Activated CD8-positive, alpha-beta memory T cell treated with anti-CD3 and anti-CD28 coated beads, Interleukin-2, amount 50 U/mL, for 1 hour (primary cell): ENCODE data around the gene LUC7L.
"Not testable (repeated sequence)": the region's sequence is repeated elsewhere in the genome, so short reads cannot be mapped to it uniquely, and the experiment has no call there.

Experiments used
- DNase-seq: peaks from one replicate; pipeline ENCODE4 v3.0.0-alpha.2; 2020; ENCODE audit errors: extremely low read depth

The LUC7L gene

GRCh38 chr16:263182-263774, 34.0 kb upstream of the LUC7L start:
- DNase-seq = no peak

GRCh38 chr16:262121-262745, 33.0 kb upstream of the LUC7L start:
- DNase-seq = no peak

- DNase-seq = no peak
These were observed 31.9 kb upstream of the LUC7L start for GRCh38 chr16:261031-261691.

GRCh38 chr16:260326-260725, 31.1 kb upstream of the LUC7L start:
- no peak for DNase-seq

GRCh38 chr16:259814-260253, 30.6 kb upstream of the LUC7L start:
- DNase-seq = no peak

GRCh38 chr16:259226-259625, 30.0 kb upstream of the LUC7L start:
- no peak for DNase-seq

GRCh38 chr16:258091-258490, 28.8 kb upstream of the LUC7L start:
- DNase-seq = not testable (repeated sequence)

GRCh38 chr16:255183-255582, 25.9 kb upstream of the LUC7L start:
- DNase-seq = no peak

GRCh38 chr16:254461-254860, 25.2 kb upstream of the LUC7L start:
- no peak for DNase-seq

GRCh38 chr16:253833-254232, 24.6 kb upstream of the LUC7L start:
- no peak for DNase-seq

- no peak for DNase-seq
These were observed 23.4 kb upstream of the LUC7L start for GRCh38 chr16:252366-253337.

GRCh38 chr16:249431-249830, 20.2 kb upstream of the LUC7L start:
- no peak for DNase-seq

GRCh38 chr16:247027-247426, 17.8 kb upstream of the LUC7L start:
- no peak for DNase-seq

GRCh38 chr16:245105-245504, 15.9 kb upstream of the LUC7L start:
- DNase-seq = no peak

- no peak for DNase-seq
These were observed 14.1 kb upstream of the LUC7L start for GRCh38 chr16:243348-243747.

GRCh38 chr16:242281-242680, 13.0 kb upstream of the LUC7L start:
- DNase-seq = no peak

GRCh38 chr16:240559-240958, 11.3 kb upstream of the LUC7L start:
- no peak for DNase-seq

- no peak for DNase-seq
These were observed 10.7 kb upstream of the LUC7L start for GRCh38 chr16:239948-240277.

GRCh38 chr16:234468-235305, 5.4 kb upstream of the LUC7L start, which contains the start of gene FAM234A:
Gene FAM234A, plus strand, starts transcription at chr16:234821. Its CDS starts 19,593 bp downstream, at chr16:254414.
- peak; percentile 89 for DNase-seq

- no peak for DNase-seq
These were observed 1.7 kb upstream of the LUC7L start for GRCh38 chr16:230949-231348.

- DNase-seq = not testable (repeated sequence)
These were observed 1.1 kb upstream of the LUC7L start for GRCh38 chr16:230351-230750.
